Psoas muscle (tissue), 8 donors: ENCODE data around the gene NME3. TPM values are rescaled to one million over a fixed set of nuclear protein-coding genes. Genes with fewer than 3 reads are reported as not detected.

Experiments
- ATAC-seq, 4 donors: fragments of 200-7000 bp; cut with Tn5 transposase; one replicate each; pipeline ENCODE4 v1.9.1; 2020; ENCODE audit warnings: moderate library complexity in 3 of 4, mild to moderate bottlenecking in 2 of 4
- DNase-seq, 2 donors: peaks; one replicate each; pipeline ENCODE4 v3.0.0-alpha.2; 2020
- H3K27ac ChIP-seq: fragments of 200-600 bp; one replicate; pipeline ENCODE4 v1.8.0; 2022
- H3K27me3 ChIP-seq, 3 donors: fragments of 200-600 bp in 1 of 3; one replicate each; pipeline versions ENCODE4 v1.6.1 to v1.8.0; 2013 to 2022; ENCODE audit warnings: low read length in 2 of 3, mild to moderate bottlenecking in 2 of 3, moderate library complexity in 1 of 3; ENCODE audit not compliant: insufficient read depth in 3 of 3
- H3K36me3 ChIP-seq, 2 donors: fragments of 200-600 bp in 1 of 2; one replicate each; pipeline versions ENCODE4 v1.6.1 to v1.8.0; 2013 to 2022; ENCODE audit warnings: low read depth in 1 of 2, mild to moderate bottlenecking in 1 of 2, moderate library complexity in 1 of 2; ENCODE audit not compliant: insufficient read depth in 1 of 2
- H3K4me1 ChIP-seq: fragments of 200-600 bp; one replicate; pipeline ENCODE4 v1.8.0; 2022
- H3K4me3 ChIP-seq: fragments of 200-600 bp; one replicate; pipeline ENCODE4 v1.8.0; 2022; ENCODE audit warnings: mild to moderate bottlenecking
- H3K9me3 ChIP-seq: fragments of 200-600 bp; one replicate; pipeline ENCODE4 v1.8.0; 2022
- WGBS, 3 donors: extraction: QIAGEN DNeasy Blood & Tissue Kit; methylation state at CpG; one replicate each; pipeline versions ENCODE4 v1.1.6 to v1.1.7; 2013; 5-methylcytosine and 5-hydroxymethylcytosine counted together
- intact Hi-C, 2 donors: fragments of 100-400 bp; cut with DNase I; formaldehyde crosslinking; loops; one replicate each; pipeline versions ENCODE4 v1.11.0 to v1.14.2; 2022
- polyA plus RNA-seq, 3 donors: library from polyadenylated mRNA; stranded (reverse); fragments of 200-250 nt; gene quantifications; one replicate each; pipeline ENCODE4 v1.2.3, GENCODE V29; 2013
- total RNA-seq, 4 donors: library from RNA; stranded (reverse); fragmentation: NEBNext Ultra II Directional in 2 of 4; extraction: Animal tissue kit (Norgen Biotek cat#: 25700) in 2 of 4; gene quantifications; one replicate each; pipeline versions ENCODE4 v1.2.1 to v1.2.4, GENCODE V29; 2021 to 2023
- TF ChIP-seq, protein P1 (sequence below): fragments of 200-600 bp; IDR thresholded peaks from one replicate; pipeline ENCODE4 v1.8.0; 2022; ENCODE audit warnings: antibody characterized with exemption
- donor health status: healthy with polysubstance abuse.
- donor health status: DM: no; HTN: no; CAD: no; lungs with moderate emphysema.
- donor health status: Bipolar disorder and iron deficiency.
- donor health status: healthy.
- donor health status: DM: yes; HTN: yes; CAD: no.
- donor health status: DM: no; HTN: no; CAD: no.
- donor health status: DM: no; HTN: no; CAD: no.
- donor health status: DM: yes; HTN: yes; CAD: no.

The NME3 gene
- total and polyA plus RNA-seq, 7 donors: 9.9 to 27.1 (median 18.8) TPM

DNA sequence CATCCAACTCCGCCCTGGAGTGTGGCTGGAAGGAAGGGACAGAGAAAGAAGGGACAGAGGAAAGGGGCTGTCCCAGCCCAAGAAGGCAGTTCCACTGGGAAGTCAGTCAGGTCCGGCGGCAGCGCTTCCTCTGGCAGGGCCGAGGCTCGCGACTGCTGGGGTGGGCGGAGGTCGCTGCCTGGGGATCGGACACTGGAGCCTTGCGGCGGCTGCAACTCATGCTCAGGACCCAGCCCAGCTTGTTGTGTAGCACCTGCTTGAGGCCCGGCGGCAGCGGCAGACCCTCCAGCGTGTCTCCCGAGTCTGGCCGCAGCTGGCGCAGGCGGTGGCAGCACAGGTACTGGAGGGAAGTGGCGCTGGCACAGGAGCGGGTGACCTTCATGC lies 5.6 kb upstream of the NME3 start:
- Histone ChIP-seq H3K4me1 (peaks cover 35% of the 10 kb centered on the region), H3K27me3 (no peaks in the 10 kb centered on the region), H3K9me3 (no peaks in the 10 kb centered on the region), H3K4me3 (no peak overlapping the region), H3K36me3 (peaks cover 0 to 63% of the 10 kb centered on the region in 2 donors), H3K27ac (no peak overlapping the region)
- DNase-seq (peak; percentile 16 to 46), ATAC-seq (no peak)
- TF ChIP-seq, protein P1, sequence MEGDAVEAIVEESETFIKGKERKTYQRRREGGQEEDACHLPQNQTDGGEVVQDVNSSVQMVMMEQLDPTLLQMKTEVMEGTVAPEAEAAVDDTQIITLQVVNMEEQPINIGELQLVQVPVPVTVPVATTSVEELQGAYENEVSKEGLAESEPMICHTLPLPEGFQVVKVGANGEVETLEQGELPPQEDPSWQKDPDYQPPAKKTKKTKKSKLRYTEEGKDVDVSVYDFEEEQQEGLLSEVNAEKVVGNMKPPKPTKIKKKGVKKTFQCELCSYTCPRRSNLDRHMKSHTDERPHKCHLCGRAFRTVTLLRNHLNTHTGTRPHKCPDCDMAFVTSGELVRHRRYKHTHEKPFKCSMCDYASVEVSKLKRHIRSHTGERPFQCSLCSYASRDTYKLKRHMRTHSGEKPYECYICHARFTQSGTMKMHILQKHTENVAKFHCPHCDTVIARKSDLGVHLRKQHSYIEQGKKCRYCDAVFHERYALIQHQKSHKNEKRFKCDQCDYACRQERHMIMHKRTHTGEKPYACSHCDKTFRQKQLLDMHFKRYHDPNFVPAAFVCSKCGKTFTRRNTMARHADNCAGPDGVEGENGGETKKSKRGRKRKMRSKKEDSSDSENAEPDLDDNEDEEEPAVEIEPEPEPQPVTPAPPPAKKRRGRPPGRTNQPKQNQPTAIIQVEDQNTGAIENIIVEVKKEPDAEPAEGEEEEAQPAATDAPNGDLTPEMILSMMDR: no peak
- intact Hi-C loops: loop anchor here in 1 of 2 donors (10.0 kb wide), 1 partner anchor 168 kb away; the partner anchor contains the start of gene MSRB1
- WGBS, 3 donors: 75 to 84% (median 82%) methylated on average over 12 to 22 of the region's 22 CpGs

DNA sequence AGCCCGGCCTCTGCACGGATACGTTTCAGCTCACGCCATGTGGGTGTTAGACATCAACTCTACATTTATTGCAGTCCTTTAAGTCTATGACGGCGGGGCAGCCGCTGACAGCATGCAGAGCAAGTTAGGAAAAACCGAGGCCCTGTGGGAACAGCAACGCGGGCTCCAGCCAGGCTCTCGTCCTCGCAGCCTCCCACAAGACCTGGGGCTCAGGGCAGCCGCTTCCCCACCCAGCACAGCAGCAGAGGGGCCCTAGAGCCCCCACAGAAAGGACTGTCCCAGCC lies 5.3 kb upstream of the NME3 start:
- Histone ChIP-seq H3K27ac (no peak overlapping the region), H3K9me3 (no peaks in the 10 kb centered on the region), H3K4me3 (no peak overlapping the region), H3K4me1 (peaks cover 33% of the 10 kb centered on the region), H3K27me3 (no peaks in the 10 kb centered on the region), H3K36me3 (peaks cover 0 to 63% of the 10 kb centered on the region in 2 donors)
- ATAC-seq (no peak), DNase-seq (no peak)
- intact Hi-C loops: loop anchor here in 1 of 2 donors (10.0 kb wide), 1 partner anchor 168 kb away; the partner anchor contains the start of gene MSRB1
- TF ChIP-seq, protein P1: no peak
- 66 to 79% (median 78%) methylated on average over 13 of the region's 13 CpGs for WGBS, 3 donors

DNA sequence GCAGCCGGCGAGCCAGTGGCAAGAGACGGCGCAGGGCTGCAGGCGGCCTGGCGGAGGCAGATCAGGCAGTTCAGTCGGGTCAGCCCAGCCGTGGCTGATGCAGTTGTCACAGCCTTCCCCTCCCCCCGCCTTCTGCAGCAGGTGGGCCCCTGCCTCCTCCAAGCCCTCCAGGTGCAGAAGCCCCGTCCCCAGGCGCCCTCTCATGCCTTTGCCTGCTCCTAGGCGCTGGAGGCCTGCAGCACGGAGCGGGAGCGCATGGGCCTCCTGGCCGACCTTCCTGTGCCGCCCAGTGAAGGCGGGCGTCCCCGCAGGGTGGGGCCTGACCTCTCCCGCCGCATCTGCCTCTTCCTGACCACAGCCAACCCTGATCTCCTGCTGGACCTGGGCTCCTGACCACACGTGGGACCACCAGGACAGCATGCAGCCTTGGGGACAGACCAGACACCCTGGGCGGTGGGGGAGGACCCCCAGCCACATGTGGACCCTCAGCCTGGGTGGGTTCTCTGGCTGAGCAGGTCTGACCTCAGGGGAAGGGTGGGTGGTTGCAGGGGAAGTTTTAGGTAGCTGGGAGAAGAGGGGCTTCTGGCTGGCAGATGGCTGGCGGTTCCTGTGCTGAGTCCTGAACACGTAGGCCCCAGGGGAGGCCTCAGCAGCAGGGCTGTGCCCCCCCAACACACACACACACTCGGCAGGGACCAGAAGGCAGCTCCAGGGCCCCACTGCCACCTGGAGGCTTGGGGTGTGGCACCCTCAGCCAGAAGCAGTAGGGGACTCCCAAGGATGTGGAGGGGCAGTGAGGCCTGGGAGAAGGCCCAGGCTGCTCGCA lies 4.7 kb upstream of the NME3 start:
- H3K27ac ChIP-seq: no peak overlapping the region
- H3K27me3 ChIP-seq: no peaks in the 10 kb centered on the region
- ATAC-seq (no peak), DNase-seq (peak in 1 of 2 donors; percentile 19)
- peaks cover 27% of the 10 kb centered on the region for H3K4me1 ChIP-seq
- no peaks in the 10 kb centered on the region for H3K9me3 ChIP-seq
- no peak overlapping the region for H3K4me3 ChIP-seq
- intact Hi-C loops: loop anchor here in 1 of 2 donors (10.0 kb wide), 1 partner anchor 169 kb away; the partner anchor contains the start of gene MSRB1
- TF ChIP-seq, protein P1: no peak
- peaks cover 0 to 61% of the 10 kb centered on the region in 2 donors for H3K36me3 ChIP-seq
- 70 to 75% (median 70%) methylated on average over 26 to 28 of the region's 28 CpGs for WGBS, 3 donors

DNA sequence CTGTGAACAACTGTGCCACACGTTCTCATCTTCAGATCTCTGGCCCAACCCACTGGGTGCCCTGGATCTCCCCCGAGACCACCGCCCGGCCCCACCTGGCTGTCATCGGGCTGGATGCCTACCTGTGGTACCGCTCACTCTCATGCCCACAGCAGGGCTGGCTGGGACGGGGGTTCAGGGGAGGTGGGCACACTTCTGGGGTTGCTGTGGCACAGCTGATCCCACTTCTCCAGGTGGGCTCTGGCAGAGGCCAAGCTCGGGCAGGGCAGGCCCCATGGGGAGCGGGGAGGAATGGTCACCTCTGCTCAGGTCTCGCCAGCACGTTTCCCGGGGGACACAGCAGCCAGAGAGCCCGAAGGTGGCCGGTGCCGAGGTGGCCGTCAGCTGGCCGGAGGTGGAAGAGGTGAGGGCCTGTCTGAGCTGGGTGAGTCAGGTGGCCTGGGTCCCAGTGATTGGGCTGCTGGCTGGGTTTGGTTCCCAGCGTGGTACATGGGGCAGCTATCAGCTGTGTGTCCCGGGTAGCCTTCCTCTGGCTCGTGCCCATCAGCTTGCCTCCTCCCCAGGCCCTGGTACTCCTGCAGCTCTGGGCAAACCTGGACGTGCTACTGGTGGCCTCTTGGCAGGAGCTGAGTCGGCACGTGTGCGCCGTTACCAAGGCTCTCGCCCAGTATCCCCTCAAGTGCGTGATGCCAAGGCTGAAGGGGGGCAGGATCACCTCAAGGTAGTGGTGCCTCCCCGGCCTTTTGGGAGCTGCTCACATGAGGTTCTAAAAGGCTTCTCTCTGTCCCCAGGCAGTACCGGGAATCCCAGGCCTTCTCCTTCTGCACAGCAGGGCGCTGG lies 3.9 kb upstream of the NME3 start:
- Histone ChIP-seq H3K27me3 (no peaks in the 10 kb centered on the region), H3K4me3 (no peak overlapping the region), H3K36me3 (peaks cover 0 to 53% of the 10 kb centered on the region in 2 donors), H3K27ac (no peak overlapping the region), H3K9me3 (no peaks in the 10 kb centered on the region), H3K4me1 (peaks cover 23% of the 10 kb centered on the region)
- ATAC-seq: no peak
- intact Hi-C loops: loop anchor here in 1 of 2 donors (10.0 kb wide), 1 partner anchor 170 kb away; the partner anchor contains the start of gene MSRB1
- TF ChIP-seq, protein P1: no peak
- peak; percentile 12 to 65 for DNase-seq
- 81 to 89% (median 84%) methylated on average over 29 to 30 of the region's 30 CpGs for WGBS, 3 donors
